PC-9 (cell line): Measurements from ENCODE around the gene COL23A1. TPM values are rescaled to one million over a fixed set of nuclear protein-coding genes. Genes with fewer than 3 reads are reported as not detected.

Experiments
- BruUV-seq: library from RNA; stranded (reverse); fragments of 400-500 nt; replicated peaks from 2 replicates; lab custom pipeline; 2021; lab: Mats Ljungman, UMichigan
- CTCF ChIA-PET: fragments of 300-600 bp; sonication (Branson Sonifier 250); formaldehyde crosslinking; loops from one replicate; lab custom pipeline; 2022; ENCODE audit warnings: antibody characterized with exemption; lab: Charles Lee
- POLR2A ChIA-PET: fragments of 300-600 bp; sonication (Branson Sonifier 250); formaldehyde crosslinking; loops from one replicate; lab custom pipeline; 2022; ENCODE audit warnings: antibody characterized with exemption; ENCODE audit not compliant: unreplicated experiment; lab: Charles Lee
- DNase-seq, 2 experiments: peaks; one replicate each; pipeline versions ENCODE4 v3.0.0 to v3.0.0-alpha.2; 2015 to 2022; ENCODE audit warnings: mixed read lengths in 1 of 2
- H2AFZ ChIP-seq: fragments of 200-600 bp; sonication (generic); 2 replicates; pipeline ENCODE4 v1.8.1; 2017; ENCODE audit warnings: antibody characterized with exemption
- H3F3A ChIP-seq: fragments of 200-600 bp; sonication (generic); 2 replicates; pipeline ENCODE4 v1.8.1; 2017; ENCODE audit warnings: antibody characterized with exemption, mild to moderate bottlenecking, low read depth; ENCODE audit not compliant: insufficient read depth
- H3K27ac ChIP-seq: fragments of 200-600 bp; sonication (generic); 2 replicates; pipeline ENCODE4 v1.6.1; 2016; ENCODE audit warnings: mixed run types
- H3K27me3 ChIP-seq: fragments of 200-600 bp; sonication (generic); 2 replicates; pipeline ENCODE4 v1.6.1; 2016; ENCODE audit warnings: low read depth, mixed run types; ENCODE audit not compliant: insufficient read depth
- H3K36me3 ChIP-seq: fragments of 200-600 bp; sonication (generic); 2 replicates; pipeline ENCODE4 v1.6.1; 2016; ENCODE audit warnings: low read depth, mixed run types
- H3K4me1 ChIP-seq: fragments of 200-600 bp; sonication (generic); replicated peaks from 2 replicates; pipeline ENCODE4 v1.6.1; 2016; ENCODE audit warnings: mixed run types; ENCODE audit not compliant: insufficient read depth
- H3K4me2 ChIP-seq: fragments of 200-600 bp; sonication (generic); 2 replicates; pipeline ENCODE4 v1.6.1; 2017; ENCODE audit warnings: mixed run types
- H3K4me3 ChIP-seq: fragments of 200-600 bp; sonication (generic); 2 replicates; pipeline ENCODE4 v1.6.1; 2016; ENCODE audit warnings: mixed run types
- H3K79me2 ChIP-seq: fragments of 200-600 bp; sonication (generic); 2 replicates; pipeline ENCODE4 v1.6.1; 2017; ENCODE audit warnings: low read depth, mixed run types
- H3K9me2 ChIP-seq: fragments of 200-600 bp; sonication (generic); 2 replicates; pipeline ENCODE4 v1.8.1; 2017; ENCODE audit warnings: mild to moderate bottlenecking; ENCODE audit not compliant: insufficient read depth
- H3K9me3 ChIP-seq: fragments of 200-600 bp; sonication (generic); 2 replicates; pipeline ENCODE4 v1.8.1; 2016; ENCODE audit warnings: low read depth; ENCODE audit not compliant: insufficient read depth
- H4K20me1 ChIP-seq: fragments of 200-600 bp; sonication (generic); 2 replicates; pipeline ENCODE4 v1.8.1; 2017; ENCODE audit not compliant: insufficient read depth
- CTCF ChIP-seq: fragments of 200-600 bp; sonication (generic); conservative IDR thresholded peaks from 2 replicates; pipeline ENCODE4 v1.6.1; 2017; ENCODE audit warnings: mixed run types, antibody characterized with exemption, mild to moderate bottlenecking, moderate library complexity
- EZH2 ChIP-seq: fragments of 200-600 bp; sonication (generic); IDR thresholded peaks from 2 replicates; pipeline ENCODE4 v1.8.0; 2017; ENCODE audit warnings: antibody characterized with exemption, low read depth
- intact Hi-C: fragments of 100-400 bp; cut with micrococcal nuclease; formaldehyde crosslinking; loops from one replicate; pipeline ENCODE4 v1.10.0; 2022; ENCODE audit not compliant: unreplicated experiment
- total RNA-seq: library from RNA; stranded (reverse); gene quantifications from 2 replicates; pipeline ENCODE4 v1.2.3, GENCODE V29; 2021

The COL23A1 gene
- total RNA-seq, 1 experiment from 2014 or later: not detected

- POLR2A ChIA-PET: no interaction called here
- no peak for TF ChIP-seq EZH2
- TF ChIP-seq CTCF: no peak
- intact Hi-C loops: no loop called here
- Histone ChIP-seq H3K4me3 (no peak overlapping the region), H3K27me3 (no peaks in the 10 kb centered on the region), H3F3A (peaks cover 84% of the 10 kb centered on the region), H3K9me2 (no peaks in the 10 kb centered on the region), H4K20me1 (peaks cover 72% of the 10 kb centered on the region), H2AFZ (no peak overlapping the region), H3K4me1 (peaks cover 7% of the 10 kb centered on the region; the same call in 1 of the 2 replicates), H3K79me2 (peaks cover 24% of the 10 kb centered on the region), H3K36me3 (peaks cover 34% of the 10 kb centered on the region), H3K27ac (no peak overlapping the region), H3K9me3 (no peaks in the 10 kb centered on the region), H3K4me2 (no peak overlapping the region)
- CTCF ChIA-PET: interaction anchor here (0.6 kb wide), 1 partner anchor 102 kb away, joined by 3 read pairs; no protein-coding TSS in a partner anchor
- no TSS peak for BruUV-seq
- DNase-seq: peak in 1 of 2 experiments; percentile 32
Measured at GRCh38 chr5:178212241-178213002, 377.8 kb downstream of the COL23A1 start.

GRCh38 chr5:178211095-178212048, 378.8 kb downstream of the COL23A1 start:
- no peak overlapping the region for H3K27ac ChIP-seq
- H3K27me3 ChIP-seq: no peaks in the 10 kb centered on the region
- H4K20me1 ChIP-seq: peaks cover 83% of the 10 kb centered on the region
- H3K4me1 ChIP-seq: peaks cover 18% of the 10 kb centered on the region
- H3K4me2 ChIP-seq: no peak overlapping the region
- TF ChIP-seq CTCF (no peak), EZH2 (no peak)
- DNase-seq: peak in 1 of 2 experiments; percentile 25
- POLR2A ChIA-PET: no interaction called here
- no TSS peak for BruUV-seq
- no peak overlapping the region for H3K4me3 ChIP-seq
- H3K9me3 ChIP-seq: no peaks in the 10 kb centered on the region
- H3K9me2 ChIP-seq: no peaks in the 10 kb centered on the region
- CTCF ChIA-PET: no interaction called here
- H3F3A ChIP-seq: peaks cover 90% of the 10 kb centered on the region
- H3K36me3 ChIP-seq: peaks cover 45% of the 10 kb centered on the region
- H3K79me2 ChIP-seq: peaks cover 35% of the 10 kb centered on the region
- intact Hi-C loops: no loop called here
- no peak overlapping the region for H2AFZ ChIP-seq

- POLR2A ChIA-PET: no interaction called here
- TF ChIP-seq EZH2 (no peak), CTCF (no peak)
- Histone ChIP-seq H2AFZ (no peak overlapping the region), H3K9me3 (no peaks in the 10 kb centered on the region), H3F3A (peaks cover 88% of the 10 kb centered on the region), H3K9me2 (no peaks in the 10 kb centered on the region), H4K20me1 (peaks cover 86% of the 10 kb centered on the region), H3K4me2 (no peak overlapping the region), H3K79me2 (peaks cover 42% of the 10 kb centered on the region), H3K36me3 (peaks cover 50% of the 10 kb centered on the region), H3K4me1 (peaks cover 22% of the 10 kb centered on the region), H3K27ac (no peak overlapping the region), H3K27me3 (no peaks in the 10 kb centered on the region), H3K4me3 (no peak overlapping the region)
- peak in 1 of 2 experiments; percentile 26 for DNase-seq
- CTCF ChIA-PET: no interaction called here
- BruUV-seq: no TSS peak
- intact Hi-C loops: no loop called here
Measured at GRCh38 chr5:178210686-178211085, 379.5 kb downstream of the COL23A1 start.
